Measurements from ENCODE around the gene ZNF511. TPM values are rescaled to one million over a fixed set of nuclear protein-coding genes. Genes with fewer than 3 reads are reported as not detected.
A peak's percentile ranks its signal among the peaks of the same experiment; 100 is the strongest.

ZNF511 gene
- total and polyA plus RNA-seq, 4 experiments from 2014 or later: 31.5 to 107 (median 51.0) TPM

- peaks cover 4 to 42% of the 10 kb centered on the region in 2 donors for H3K36me3 Mint-ChIP-seq
- ChIA-PET POLR2A (ENCODE audit: partially characterized antibody) (interaction anchor here (0.6 to 3.0 kb wide), 14 partner anchors 19 to 83 kb away, joined by 3 to 18 read pairs (median 5); partner anchors contain the start of genes ADAM8 and CALY), CTCF (ENCODE audit: partially characterized antibody) (interaction anchor here (0.6 to 3.3 kb wide), 23 partner anchors 8 to 205 kb away, joined by 3 to 28 read pairs (median 7); partner anchors contain the start of gene ADAM8)
- Histone ChIP-seq H3K4me3 (ENCODE audit: low read length in 2 of 2) (peak overlapping the region; percentile 80 to 87), H3K36me3 (ENCODE audit: insufficient read depth, low read length) (no peaks in the 10 kb centered on the region), H3K27ac (ENCODE audit: low read depth, low read length) (peak overlapping the region; percentile 97), H3K4me1 (ENCODE audit: insufficient read depth, low read length) (peaks cover 23% of the 10 kb centered on the region), H3K9me3 (ENCODE audit: control insufficient read depth in 1 of 2, low read length in 2 of 2) (no peaks in the 10 kb centered on the region), H3K27me3 (ENCODE audit: insufficient read depth, low read length) (no peaks in the 10 kb centered on the region)
- H3K27ac Mint-ChIP-seq: peak overlapping the region; percentile 99 to 100 (median 100)
- peaks cover 0 to 6% (median 0%) of the 10 kb centered on the region in 8 donors for H3K9me3 Mint-ChIP-seq
- peaks cover 0 to 6% of the 10 kb centered on the region in 2 donors for H3K27me3 Mint-ChIP-seq
- DNase-seq: peak; percentile 87 to 95 (median 90)
- peaks cover 17 to 51% (median 27%) of the 10 kb centered on the region in 4 donors for H3K4me1 Mint-ChIP-seq
- intact Hi-C loops (cut with micrococcal nuclease): loop anchor here (1.0 to 2.0 kb wide), 9 partner anchors 10 to 771 kb away; partner anchors contain the start of genes CALY, FUOM, INPP5A and MTG1
- H3K4me3 Mint-ChIP-seq: peak overlapping the region; percentile 91 to 99 (median 98)
Measured at GRCh38 chr10:133307776-133308420, 816 bp upstream of the ZNF511 start.

GRCh38 chr10:133309100-133309719, 496 bp downstream of the ZNF511 start:
- peaks cover 4 to 38% of the 10 kb centered on the region in 2 donors for H3K36me3 Mint-ChIP-seq
- peaks cover 17 to 42% (median 28%) of the 10 kb centered on the region in 4 donors for H3K4me1 Mint-ChIP-seq
- peaks cover 0 to 6% of the 10 kb centered on the region in 2 donors for H3K27me3 Mint-ChIP-seq
- peak overlapping the region in 1 of 2 donors; percentile 87 for H3K4me3 ChIP-seq (ENCODE audit: low read length in 2 of 2)
- peak overlapping the region; percentile 67 to 83 (median 73) for H3K4me3 Mint-ChIP-seq
- H3K4me1 ChIP-seq (ENCODE audit: insufficient read depth, low read length): peaks cover 23% of the 10 kb centered on the region
- H3K27ac Mint-ChIP-seq: peak overlapping the region; percentile 80 to 91 (median 87)
- ChIA-PET CTCF (ENCODE audit: partially characterized antibody) (interaction anchor here (2.5 kb wide), 1 partner anchor 20 kb away, joined by 9 read pairs; no protein-coding TSS in a partner anchor), POLR2A (ENCODE audit: partially characterized antibody) (interaction anchor here (3.0 kb wide), 1 partner anchor 31 kb away, joined by 18 read pairs; no protein-coding TSS in a partner anchor)
- no peaks in the 10 kb centered on the region for H3K9me3 ChIP-seq (ENCODE audit: control insufficient read depth in 1 of 2, low read length in 2 of 2)
- peak; percentile 92 to 97 (median 94) for DNase-seq
- intact Hi-C loops (cut with micrococcal nuclease): loop anchor here (1.0 to 2.0 kb wide), 5 partner anchors 28 to 772 kb away; partner anchors contain the start of genes CALY, ECHS1, INPP5A and MTG1
- no peaks in the 10 kb centered on the region for H3K27me3 ChIP-seq (ENCODE audit: insufficient read depth, low read length)
- H3K27ac ChIP-seq (ENCODE audit: low read depth, low read length): peak overlapping the region; percentile 97
- no peaks in the 10 kb centered on the region for H3K36me3 ChIP-seq (ENCODE audit: insufficient read depth, low read length)
- H3K9me3 Mint-ChIP-seq: peaks cover 0 to 5% (median 0%) of the 10 kb centered on the region in 8 donors

- peaks cover 15 to 40% (median 28%) of the 10 kb centered on the region in 4 donors for H3K4me1 Mint-ChIP-seq
- CTCF ChIA-PET (ENCODE audit: partially characterized antibody): interaction anchor here (2.5 kb wide), 1 partner anchor 20 kb away, joined by 9 read pairs; no protein-coding TSS in a partner anchor
- peaks cover 4 to 37% of the 10 kb centered on the region in 2 donors for H3K36me3 Mint-ChIP-seq
- H3K27ac ChIP-seq (ENCODE audit: low read depth, low read length): peak overlapping the region; percentile 97
- peaks cover 0 to 6% of the 10 kb centered on the region in 2 donors for H3K27me3 Mint-ChIP-seq
- peaks cover 0 to 5% (median 0%) of the 10 kb centered on the region in 8 donors for H3K9me3 Mint-ChIP-seq
- no peaks in the 10 kb centered on the region for H3K27me3 ChIP-seq (ENCODE audit: insufficient read depth, low read length)
- no peak overlapping the region for H3K4me3 ChIP-seq (ENCODE audit: low read length in 2 of 2)
- intact Hi-C loops (cut with micrococcal nuclease): loop anchor here (1.0 to 10.0 kb wide), 6 partner anchors 27 to 773 kb away; partner anchors contain the start of genes CALY, ECHS1, INPP5A and MTG1
- no peaks in the 10 kb centered on the region for H3K9me3 ChIP-seq (ENCODE audit: control insufficient read depth in 1 of 2, low read length in 2 of 2)
- POLR2A ChIA-PET (ENCODE audit: partially characterized antibody): interaction anchor here (0.9 kb wide), 1 partner anchor 53 kb away, joined by 3 read pairs; no protein-coding TSS in a partner anchor
- no peak for DNase-seq
- H3K36me3 ChIP-seq (ENCODE audit: insufficient read depth, low read length): no peaks in the 10 kb centered on the region
- peak overlapping the region; percentile 31 to 91 (median 77) for H3K27ac Mint-ChIP-seq
- H3K4me3 Mint-ChIP-seq: peak overlapping the region; percentile 21 to 83 (median 57)
- peaks cover 23% of the 10 kb centered on the region for H3K4me1 ChIP-seq (ENCODE audit: insufficient read depth, low read length)
Measured at GRCh38 chr10:133309720-133310398, 1.1 kb downstream of the ZNF511 start.

GRCh38 chr10:133310399-133310755, 1.7 kb downstream of the ZNF511 start:
- Mint-ChIP-seq H3K9me3 (peaks cover 0 to 5% (median 0%) of the 10 kb centered on the region in 8 donors), H3K4me1 (peaks cover 12 to 35% (median 24%) of the 10 kb centered on the region in 4 donors), H3K27me3 (peaks cover 0 to 6% of the 10 kb centered on the region in 2 donors), H3K27ac (peak overlapping the region in 4 of 7 donors; percentile 3 to 87 (median 60)), H3K36me3 (peaks cover 4 to 37% of the 10 kb centered on the region in 2 donors), H3K4me3 (peak overlapping the region in 4 of 8 donors; percentile 8 to 69 (median 14))
- ChIA-PET POLR2A (ENCODE audit: partially characterized antibody) (interaction anchor here (0.9 to 1.5 kb wide), 2 partner anchors 50 to 53 kb away, joined by 3 to 5 read pairs; no protein-coding TSS in a partner anchor), CTCF (ENCODE audit: partially characterized antibody) (interaction anchor here (0.6 to 2.5 kb wide), 2 partner anchors 19 to 83 kb away, joined by 3 to 9 read pairs; no protein-coding TSS in a partner anchor)
- Histone ChIP-seq H3K27me3 (ENCODE audit: insufficient read depth, low read length) (no peaks in the 10 kb centered on the region), H3K4me1 (ENCODE audit: insufficient read depth, low read length) (peaks cover 23% of the 10 kb centered on the region), H3K4me3 (ENCODE audit: low read length in 2 of 2) (no peak overlapping the region), H3K36me3 (ENCODE audit: insufficient read depth, low read length) (no peaks in the 10 kb centered on the region), H3K27ac (ENCODE audit: low read depth, low read length) (no peak overlapping the region), H3K9me3 (ENCODE audit: control insufficient read depth in 1 of 2, low read length in 2 of 2) (no peaks in the 10 kb centered on the region)
- intact Hi-C loops (cut with micrococcal nuclease): loop anchor here (10.0 kb wide), 1 partner anchor 406 kb away; no protein-coding TSS in a partner anchor
- DNase-seq: no peak

- CTCF ChIA-PET (ENCODE audit: partially characterized antibody): interaction anchor here (0.6 to 2.5 kb wide), 2 partner anchors 19 to 83 kb away, joined by 3 to 9 read pairs; no protein-coding TSS in a partner anchor
- peaks cover 9 to 31% (median 22%) of the 10 kb centered on the region in 4 donors for H3K4me1 Mint-ChIP-seq
- intact Hi-C loops (cut with micrococcal nuclease): loop anchor here (10.0 kb wide), 1 partner anchor 406 kb away; no protein-coding TSS in a partner anchor
- no peak overlapping the region for H3K27ac ChIP-seq (ENCODE audit: low read depth, low read length)
- H3K36me3 ChIP-seq (ENCODE audit: insufficient read depth, low read length): no peaks in the 10 kb centered on the region
- H3K4me3 ChIP-seq (ENCODE audit: low read length in 2 of 2): no peak overlapping the region
- H3K27me3 Mint-ChIP-seq: peaks cover 0 to 6% of the 10 kb centered on the region in 2 donors
- DNase-seq: peak in 1 of 5 donors; percentile 6
- POLR2A ChIA-PET (ENCODE audit: partially characterized antibody): interaction anchor here (0.9 to 1.5 kb wide), 2 partner anchors 50 to 54 kb away, joined by 3 to 5 read pairs; no protein-coding TSS in a partner anchor
- peaks cover 4 to 35% of the 10 kb centered on the region in 2 donors for H3K36me3 Mint-ChIP-seq
- H3K4me1 ChIP-seq (ENCODE audit: insufficient read depth, low read length): peaks cover 19% of the 10 kb centered on the region
- H3K4me3 Mint-ChIP-seq: peak overlapping the region in 3 of 8 donors; percentile 13 to 39 (median 15)
- no peaks in the 10 kb centered on the region for H3K9me3 ChIP-seq (ENCODE audit: control insufficient read depth in 1 of 2, low read length in 2 of 2)
- H3K9me3 Mint-ChIP-seq: peaks cover 0 to 5% (median 0%) of the 10 kb centered on the region in 8 donors
- H3K27me3 ChIP-seq (ENCODE audit: insufficient read depth, low read length): no peaks in the 10 kb centered on the region
- peak overlapping the region in 5 of 7 donors; percentile 3 to 80 (median 55) for H3K27ac Mint-ChIP-seq
Measured at GRCh38 chr10:133310789-133311188, 2.1 kb downstream of the ZNF511 start.

- DNase-seq: peak in 1 of 5 donors; percentile 34
- H3K36me3 Mint-ChIP-seq: peaks cover 4 to 35% of the 10 kb centered on the region in 2 donors
- H3K4me3 Mint-ChIP-seq: no peak overlapping the region
- H3K36me3 ChIP-seq (ENCODE audit: insufficient read depth, low read length): no peaks in the 10 kb centered on the region
- ChIA-PET POLR2A (ENCODE audit: partially characterized antibody) (interaction anchor here (1.5 kb wide), 1 partner anchor 51 kb away, joined by 5 read pairs; no protein-coding TSS in a partner anchor), CTCF (ENCODE audit: partially characterized antibody) (interaction anchor here (2.5 kb wide), 1 partner anchor 18 kb away, joined by 9 read pairs; no protein-coding TSS in a partner anchor)
- H3K4me3 ChIP-seq (ENCODE audit: low read length in 2 of 2): no peak overlapping the region
- peaks cover 8 to 26% (median 22%) of the 10 kb centered on the region in 4 donors for H3K4me1 Mint-ChIP-seq
- no peaks in the 10 kb centered on the region for H3K9me3 ChIP-seq (ENCODE audit: control insufficient read depth in 1 of 2, low read length in 2 of 2)
- intact Hi-C loops (cut with micrococcal nuclease): loop anchor here (10.0 kb wide), 1 partner anchor 407 kb away; no protein-coding TSS in a partner anchor
- H3K27ac ChIP-seq (ENCODE audit: low read depth, low read length): no peak overlapping the region
- H3K27me3 Mint-ChIP-seq: peaks cover 0 to 6% of the 10 kb centered on the region in 2 donors
- H3K4me1 ChIP-seq (ENCODE audit: insufficient read depth, low read length): peaks cover 18% of the 10 kb centered on the region
- peaks cover 0 to 5% (median 0%) of the 10 kb centered on the region in 8 donors for H3K9me3 Mint-ChIP-seq
- no peaks in the 10 kb centered on the region for H3K27me3 ChIP-seq (ENCODE audit: insufficient read depth, low read length)
- peak overlapping the region in 1 of 7 donors; percentile 80 for H3K27ac Mint-ChIP-seq
Measured at GRCh38 chr10:133311570-133311969, 2.9 kb downstream of the ZNF511 start.
